Adrenal gland (tissue), 12 donors: ENCODE measurements around the gene PKDCC. TPM values are rescaled to one million over a fixed set of nuclear protein-coding genes. Genes with fewer than 3 reads are reported as not detected.

ENCODE experiments used
- DNase-seq, 7 donors: peaks; one replicate each; pipeline ENCODE4 v3.0.0-alpha.2; 2019 to 2020
- H3K27ac ChIP-seq, 5 donors: fragments of 200-600 bp; sonication (generic) in 4 of 5; 1 replicate in 3 of 5; 2 replicates in 2 of 5; pipeline versions ENCODE4 v1.5.1 to v1.8.0; 2016 to 2020; ENCODE audit warnings: mild to moderate bottlenecking in 1 of 5
- H3K27me3 ChIP-seq: fragments of 200-600 bp; 2 replicates; pipeline ENCODE4 v1.8.0; 2021
- H3K36me3 ChIP-seq, 2 donors: fragments of 200-600 bp; replicated peaks in 1 of 2; 1 replicate in 1 of 2; 2 replicates in 1 of 2; pipeline versions ENCODE4 v1.5.1 to v1.8.0; 2018 to 2022
- H3K4me1 ChIP-seq, 2 donors: fragments of 200-600 bp; replicated peaks in 1 of 2; 1 replicate in 1 of 2; 2 replicates in 1 of 2; pipeline versions ENCODE4 v1.5.1 to v1.8.0; 2018 to 2021
- H3K4me3 ChIP-seq, 4 donors: fragments of 200-600 bp; sonication (generic) in 3 of 4; one replicate each; pipeline ENCODE4 v1.5.1; 2016 to 2018
- H3K9me3 ChIP-seq, 3 donors: fragments of 200-600 bp; sonication (generic) in 1 of 3; replicated peaks in 1 of 3; 1 replicate in 2 of 3; 2 replicates in 1 of 3; pipeline versions ENCODE4 v1.5.1 to v1.8.0; 2016 to 2021
- POLR2A ChIP-seq, 2 donors: fragments of 450-650 bp; IDR thresholded peaks; one replicate each; pipeline ENCODE4 v1.6.1; 2017; ENCODE audit warnings: antibody characterized with exemption in 2 of 2, mild to moderate bottlenecking in 2 of 2, moderate library complexity in 1 of 2
- WGBS, 4 donors: extraction: QIAGEN DNeasy Blood & Tissue Kit in 2 of 4; methylation state at CpG; one replicate each; pipeline versions ENCODE4 v1.1.5 to v1.1.7; 2013 to 2017; 5-methylcytosine and 5-hydroxymethylcytosine counted together
- intact Hi-C, 2 donors: fragments of 100-400 bp; cut with DNase I; formaldehyde crosslinking; loops; one replicate each; pipeline versions ENCODE4 v1.14.1 to v1.15.0; 2022 to 2023
- polyA plus RNA-seq, 3 donors: library from polyadenylated mRNA; stranded (reverse); fragments of 200-250 nt in 2 of 3; fragments of 350-450 nt in 1 of 3; fragmentation: Illumina TruSeq in 1 of 3; extraction: RNeasy Lipid Tissue Mini Kit (QIAGEN cat#74804) in 1 of 3; gene quantifications; one replicate each; pipeline ENCODE4 v1.2.3, GENCODE V29; 2013 to 2014
- total RNA-seq, 9 donors: library from RNA; depleted of rRNA in 4 of 9; stranded (reverse); fragments of >200 nt in 4 of 9; fragments of 120-200 nt in 1 of 9; fragmentation: NEBNext Ultra II Directional in 1 of 9; extraction: Animal tissue kit (Norgen Biotek cat#: 25700) in 1 of 9; gene quantifications; one replicate each; pipeline versions ENCODE4 v1.1.0 to v1.2.4, GENCODE V29; 2013 to 2023
- TF ChIP-seq, protein P1 (sequence below), 6 experiments: fragments of 450-650 bp in 4 of 6; fragments of 200-600 bp in 2 of 6; sonication (generic) in 1 of 6; IDR thresholded peaks; 1 replicate in 5 of 6; 2 replicates in 1 of 6; pipeline versions ENCODE4 v1.5.1 to v1.8.0; 2016 to 2021; ENCODE audit warnings: antibody characterized with exemption in 6 of 6, mild to moderate bottlenecking in 2 of 6, moderate library complexity in 1 of 6
- donor health status: healthy with polysubstance abuse.
- donor health status: Bipolar disorder and iron deficiency.
- donor health status: DM: yes; HTN: yes; CAD: no.
- donor health status: DM: no; HTN: no; CAD: no.
- donor health status: DM: no; HTN: no; CAD: no.
- donor health status: DM: yes; HTN: yes; CAD: no.

The PKDCC gene
- total and polyA plus RNA-seq, 12 donors = 29.7 to 170 (median 51.5) TPM

DNA sequence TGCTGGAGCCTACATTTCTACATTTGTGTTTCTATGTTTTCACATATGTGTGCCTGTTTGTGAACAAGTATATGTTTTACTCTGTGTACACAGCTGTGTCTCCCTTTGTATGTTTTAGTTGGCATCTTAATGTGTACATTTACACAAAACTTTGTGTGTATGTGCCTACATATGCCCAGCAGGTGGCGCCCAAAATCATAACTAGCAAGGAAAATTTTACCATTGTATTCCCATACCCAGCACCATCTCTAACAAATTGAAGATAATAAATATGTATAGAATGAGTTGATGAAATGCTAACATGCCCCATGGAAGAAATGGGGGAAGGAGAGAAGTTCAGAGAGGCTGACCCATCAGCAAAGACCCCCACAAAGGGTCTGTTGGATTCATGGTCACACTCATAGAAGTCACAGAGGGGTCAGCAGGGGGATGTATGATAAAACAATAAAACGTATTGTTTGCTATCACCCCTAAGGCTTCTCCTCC is 48.1 kb downstream of the PKDCC start:
- no peak overlapping the region for H3K4me3 ChIP-seq
- no peak overlapping the region for H3K27ac ChIP-seq
- no peaks in the 10 kb centered on the region for H3K36me3 ChIP-seq
- TF ChIP-seq, protein P1, sequence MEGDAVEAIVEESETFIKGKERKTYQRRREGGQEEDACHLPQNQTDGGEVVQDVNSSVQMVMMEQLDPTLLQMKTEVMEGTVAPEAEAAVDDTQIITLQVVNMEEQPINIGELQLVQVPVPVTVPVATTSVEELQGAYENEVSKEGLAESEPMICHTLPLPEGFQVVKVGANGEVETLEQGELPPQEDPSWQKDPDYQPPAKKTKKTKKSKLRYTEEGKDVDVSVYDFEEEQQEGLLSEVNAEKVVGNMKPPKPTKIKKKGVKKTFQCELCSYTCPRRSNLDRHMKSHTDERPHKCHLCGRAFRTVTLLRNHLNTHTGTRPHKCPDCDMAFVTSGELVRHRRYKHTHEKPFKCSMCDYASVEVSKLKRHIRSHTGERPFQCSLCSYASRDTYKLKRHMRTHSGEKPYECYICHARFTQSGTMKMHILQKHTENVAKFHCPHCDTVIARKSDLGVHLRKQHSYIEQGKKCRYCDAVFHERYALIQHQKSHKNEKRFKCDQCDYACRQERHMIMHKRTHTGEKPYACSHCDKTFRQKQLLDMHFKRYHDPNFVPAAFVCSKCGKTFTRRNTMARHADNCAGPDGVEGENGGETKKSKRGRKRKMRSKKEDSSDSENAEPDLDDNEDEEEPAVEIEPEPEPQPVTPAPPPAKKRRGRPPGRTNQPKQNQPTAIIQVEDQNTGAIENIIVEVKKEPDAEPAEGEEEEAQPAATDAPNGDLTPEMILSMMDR (IDR thresholded peaks at IDR 0.05) = peak; percentile 87 to 95 (median 90)
- no peak for TF ChIP-seq POLR2A (IDR thresholded peaks at IDR 0.05)
- no peaks in the 10 kb centered on the region for H3K27me3 ChIP-seq
- WGBS, 4 donors = 28 to 38% (median 36%) methylated on average over 2 of the region's 2 CpGs
- peak; percentile 60 to 94 (median 85) for DNase-seq
- peaks cover 9 to 17% of the 10 kb centered on the region in 2 donors for H3K4me1 ChIP-seq
- H3K9me3 ChIP-seq = no peaks in the 10 kb centered on the region
- intact Hi-C loops = loop anchor here (5.0 to 10.0 kb wide), 5 partner anchors 139 to 259 kb away; no protein-coding TSS in a partner anchor

DNA sequence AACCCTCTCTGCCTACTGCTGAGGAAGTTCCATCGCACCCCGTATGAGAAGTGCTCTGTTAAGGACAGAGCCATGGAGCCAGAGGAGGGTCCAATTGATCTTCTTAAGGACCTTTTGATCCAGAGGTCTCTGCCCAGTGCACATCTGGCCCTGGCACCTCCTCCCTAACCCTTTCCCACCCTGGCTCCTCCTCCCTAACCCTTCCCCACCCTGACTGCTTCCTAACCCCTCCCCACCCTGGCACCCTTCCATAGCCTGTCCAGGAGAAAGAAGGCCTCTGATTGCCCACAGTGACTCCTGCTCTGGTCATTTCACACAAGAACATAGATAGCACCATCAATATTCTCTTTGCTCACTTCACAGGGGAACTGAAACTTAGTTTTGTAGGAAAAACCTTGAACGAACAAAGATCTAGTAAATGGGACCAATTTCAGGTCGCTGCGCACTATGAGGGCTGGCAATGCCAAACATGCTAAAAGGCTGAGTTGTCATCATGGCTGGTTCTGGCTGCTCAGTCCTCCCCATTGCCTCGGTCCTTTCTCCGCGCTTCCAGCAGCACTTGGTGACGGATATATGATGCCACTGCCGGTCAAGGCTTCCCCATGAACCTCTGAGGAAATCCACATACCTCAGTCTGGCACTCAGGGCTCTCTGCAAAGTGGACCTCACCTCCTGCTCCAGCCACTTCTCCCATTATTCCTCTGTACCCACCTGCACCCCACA is 49.2 kb downstream of the PKDCC start:
- Histone ChIP-seq H3K27ac (peak overlapping the region in 1 of 5 donors; percentile 3), H3K36me3 (no peaks in the 10 kb centered on the region), H3K4me1 (peaks cover 16 to 26% of the 10 kb centered on the region in 2 donors), H3K9me3 (no peaks in the 10 kb centered on the region), H3K4me3 (no peak overlapping the region), H3K27me3 (no peaks in the 10 kb centered on the region)
- intact Hi-C loops = loop anchor here (5.0 to 10.0 kb wide), 5 partner anchors 138 to 258 kb away; no protein-coding TSS in a partner anchor
- WGBS, 4 donors = 58 to 72% (median 64%) methylated on average over 10 of the region's 10 CpGs
- no peak for DNase-seq
- TF ChIP-seq, protein P1 (IDR thresholded peaks at IDR 0.05) = no peak
- TF ChIP-seq POLR2A (IDR thresholded peaks at IDR 0.05) = no peak

DNA sequence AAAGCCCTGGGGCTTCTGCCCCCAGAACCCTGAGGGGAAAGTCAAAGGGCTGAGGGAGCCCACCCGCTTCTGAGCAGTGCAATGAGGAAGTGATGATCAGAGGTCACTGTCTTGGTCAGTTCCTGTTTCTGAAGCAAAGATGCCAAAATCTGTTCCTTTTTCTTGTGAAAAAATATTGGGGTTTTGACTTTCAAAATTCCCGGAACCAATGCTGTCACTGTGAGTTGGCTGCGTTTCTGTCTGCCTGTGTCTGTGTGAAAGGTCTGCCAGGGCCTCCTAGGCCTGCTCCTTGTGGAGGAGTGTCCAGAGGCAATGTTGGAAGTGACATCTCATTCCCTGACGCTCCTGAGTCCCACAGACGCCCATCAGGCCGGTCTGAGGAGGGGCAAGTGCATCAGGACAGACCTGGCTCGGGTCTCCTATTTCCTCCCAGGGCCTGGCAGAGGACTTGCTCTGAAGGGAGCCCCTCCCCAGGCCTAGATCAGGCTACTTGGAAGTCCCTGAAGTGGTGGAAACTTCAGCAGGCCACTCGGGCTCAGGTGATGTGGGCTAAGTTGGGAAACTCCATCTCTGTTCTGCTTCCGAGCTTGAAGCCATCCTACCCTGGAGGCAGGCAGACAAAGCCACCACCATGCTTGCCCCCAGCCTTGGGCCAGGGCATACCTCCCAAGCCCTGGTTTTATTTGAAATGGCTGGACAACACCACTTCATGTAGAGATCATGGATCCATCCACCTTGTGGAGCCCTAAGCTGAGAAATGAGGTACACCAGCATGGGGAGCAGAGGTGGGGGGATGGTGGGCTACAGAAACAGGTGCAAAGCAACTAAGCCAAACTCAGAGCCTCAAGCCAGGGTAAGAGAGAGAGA is 51.0 kb downstream of the PKDCC start:
- 40 to 57% (median 52%) methylated on average over 3 to 9 of the region's 9 CpGs for WGBS, 4 donors
- no peak for TF ChIP-seq POLR2A (IDR thresholded peaks at IDR 0.05)
- TF ChIP-seq, protein P1 (IDR thresholded peaks at IDR 0.05) = no peak
- peak in 6 of 7 donors; percentile 44 to 76 (median 62) for DNase-seq
- Histone ChIP-seq H3K36me3 (no peaks in the 10 kb centered on the region), H3K9me3 (no peaks in the 10 kb centered on the region), H3K4me1 (peaks cover 19 to 31% of the 10 kb centered on the region in 2 donors), H3K4me3 (no peak overlapping the region), H3K27me3 (no peaks in the 10 kb centered on the region), H3K27ac (peak overlapping the region in 4 of 5 donors; percentile 63 to 91 (median 74))
- intact Hi-C loops = loop anchor here (5.0 to 10.0 kb wide), 5 partner anchors 136 to 256 kb away; no protein-coding TSS in a partner anchor
